ENCODE measurements around the gene PIP4P1. TPM values are rescaled to one million over a fixed set of nuclear protein-coding genes. Genes with fewer than 3 reads are reported as not detected.

Gene PIP4P1
- total RNA-seq, 4 donors from 2014 or later, result 16.4 to 39.1 (median 22.8) TPM

GRCh38 chr14:20435582-20436362 is 25.5 kb downstream of the PIP4P1 start, which contains the start of gene KLHL33:
Gene KLHL33, minus strand, starts transcription at chr14:20436166. Its CDS starts 355 bp downstream, at chr14:20435811.
- Histone ChIP-seq H3K27me3 (no peaks in the 10 kb centered on the region), H3K4me3 (peak within 1 kb of the TSS; percentile 28), H3K9me3 (no peaks in the 10 kb centered on the region), H3K27ac (peak within 1 kb of the TSS; percentile 69 to 76), H3K4me1 (no peaks in the 10 kb centered on the region), H3K36me3 (no peaks in the 10 kb centered on the region)
- DNase-seq, result peak in 1 of 2 donors; percentile 22
- TF ChIP-seq POLR2A (IDR thresholded peaks at IDR 0.05) (no peak), CTCF (IDR thresholded peaks at IDR 0.05) (no peak)
- intact Hi-C loops (cut with DNase I; ENCODE audit: low total_unique reads), result no loop called here

- H3K4me3 ChIP-seq, result peak overlapping the region; percentile 28
- H3K27ac ChIP-seq, result peak overlapping the region; percentile 69 to 76
- peak; percentile 73 to 78 for DNase-seq
- intact Hi-C loops (cut with DNase I; ENCODE audit: low total_unique reads), result no loop called here
- H3K27me3 ChIP-seq, result no peaks in the 10 kb centered on the region
- no peaks in the 10 kb centered on the region for H3K9me3 ChIP-seq
- no peaks in the 10 kb centered on the region for H3K36me3 ChIP-seq
- no peaks in the 10 kb centered on the region for H3K4me1 ChIP-seq
- TF ChIP-seq CTCF (IDR thresholded peaks at IDR 0.05) (no peak), POLR2A (IDR thresholded peaks at IDR 0.05) (no peak)
Observed at GRCh38 chr14:20434701-20435581, 26.3 kb downstream of the PIP4P1 start.

DNA sequence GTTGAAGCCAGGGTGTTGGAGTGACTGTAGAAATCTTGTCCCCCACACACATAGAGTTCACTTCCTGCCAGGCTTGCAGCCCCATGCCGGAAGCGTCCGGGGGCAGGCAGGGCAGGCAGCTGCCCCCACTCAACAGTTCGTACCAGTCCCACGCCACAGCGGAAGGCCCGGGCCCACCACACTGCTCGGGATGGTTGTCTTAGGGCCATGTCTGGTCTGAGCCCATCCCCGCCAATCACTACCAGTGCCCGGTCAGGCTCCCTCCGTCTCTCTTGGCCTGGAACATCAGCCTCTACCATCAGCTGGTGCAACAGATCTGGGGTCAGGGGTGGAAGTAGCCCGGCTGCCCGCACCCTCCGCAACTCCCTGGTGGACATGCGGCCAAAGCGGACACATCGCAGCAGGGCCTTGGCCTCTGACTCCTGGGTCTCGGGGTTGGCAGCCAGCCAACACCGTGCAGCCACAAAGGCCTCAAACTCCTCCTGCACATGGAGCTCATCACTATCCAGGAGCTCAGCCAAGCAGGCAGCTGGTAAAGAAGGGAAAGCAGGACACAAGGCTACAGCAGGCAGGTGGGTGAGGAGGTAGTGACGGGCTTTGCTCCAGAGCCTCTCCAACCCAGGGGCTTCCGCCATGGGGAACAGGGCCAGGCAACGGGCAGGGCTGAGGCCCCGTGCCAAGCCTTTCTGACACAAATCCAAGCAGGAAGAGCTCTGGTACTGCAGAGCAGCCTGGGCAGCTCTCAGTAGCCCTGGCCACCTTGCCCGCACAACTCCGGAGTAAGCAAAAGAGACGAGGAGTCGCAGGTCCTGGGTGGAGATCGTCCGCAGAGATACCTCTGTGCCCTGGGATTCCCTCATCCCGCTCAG is 31.2 kb downstream of the PIP4P1 start:
- intact Hi-C loops (cut with DNase I; ENCODE audit: low total_unique reads), result no loop called here
- no peaks in the 10 kb centered on the region for H3K27me3 ChIP-seq
- H3K27ac ChIP-seq, result no peak overlapping the region
- no peaks in the 10 kb centered on the region for H3K4me1 ChIP-seq
- DNase-seq, result no peak
- no peak overlapping the region for H3K4me3 ChIP-seq
- H3K9me3 ChIP-seq, result no peaks in the 10 kb centered on the region
- TF ChIP-seq POLR2A (IDR thresholded peaks at IDR 0.05) (no peak), CTCF (IDR thresholded peaks at IDR 0.05) (no peak)
- no peaks in the 10 kb centered on the region for H3K36me3 ChIP-seq

DNA sequence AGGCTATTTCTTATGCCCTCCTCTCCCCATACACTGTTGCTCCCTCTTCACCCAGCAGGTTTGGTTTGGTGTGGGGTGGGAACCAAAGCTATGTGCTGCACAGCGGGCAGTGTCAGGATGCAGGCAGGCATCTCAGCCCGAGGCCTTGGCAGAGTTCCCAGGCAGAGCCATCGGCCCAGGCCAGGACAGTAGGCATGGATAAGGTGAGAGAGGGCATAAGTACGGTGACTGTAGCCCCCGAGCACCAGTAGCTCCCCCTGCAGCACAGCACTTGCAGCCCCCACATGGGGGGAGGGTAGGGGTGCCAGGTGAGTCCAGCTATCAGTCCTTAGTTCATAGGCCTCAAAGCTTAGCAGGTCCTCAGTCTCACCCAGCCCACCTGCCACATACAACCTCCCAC is 32.4 kb downstream of the PIP4P1 start:
- H3K4me3 ChIP-seq, result no peak overlapping the region
- no peak for TF ChIP-seq CTCF (IDR thresholded peaks at IDR 0.05)
- TF ChIP-seq POLR2A (IDR thresholded peaks at IDR 0.05), result no peak
- no peak overlapping the region for H3K27ac ChIP-seq
- H3K27me3 ChIP-seq, result no peaks in the 10 kb centered on the region
- intact Hi-C loops (cut with DNase I; ENCODE audit: low total_unique reads), result no loop called here
- DNase-seq, result no peak
- no peaks in the 10 kb centered on the region for H3K36me3 ChIP-seq
- H3K4me1 ChIP-seq, result no peaks in the 10 kb centered on the region
- no peaks in the 10 kb centered on the region for H3K9me3 ChIP-seq

Measured in uterus (tissue), 4 donors.